ENCODE measurements around the gene SLC19A1.
"Not testable (repeated sequence)": the region's sequence is repeated elsewhere in the genome, so short reads cannot be mapped to it uniquely, and the experiment has no call there.

SLC19A1 gene

DNA sequence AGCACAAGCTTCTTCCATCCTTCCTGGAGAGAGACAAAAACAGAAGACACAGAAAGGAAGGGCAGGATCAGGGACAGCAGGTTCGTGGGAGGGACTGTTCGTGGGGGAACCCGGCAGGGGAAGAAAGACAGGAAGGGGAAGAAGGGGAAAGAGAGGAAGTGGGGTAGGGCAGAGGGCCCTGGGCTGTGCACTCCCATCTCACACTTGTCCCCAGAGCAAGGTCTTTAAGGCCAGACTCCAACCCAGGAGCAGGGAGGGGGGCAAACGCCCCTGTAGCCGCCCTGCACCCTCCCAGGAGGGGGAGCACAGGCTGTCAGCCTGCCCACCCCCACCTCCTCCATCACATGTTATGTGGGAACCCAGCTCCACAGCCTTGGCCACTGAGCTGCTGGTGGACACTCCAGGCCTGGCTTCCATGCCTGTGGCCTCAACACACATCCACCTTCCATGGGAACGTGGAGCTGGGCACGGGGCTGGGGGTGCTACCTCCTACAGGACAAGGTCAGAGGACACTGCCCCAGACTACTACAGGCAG lies 9.3 kb downstream of the SLC19A1 start:
- DNase-seq (ENCODE audit: low spot score), result no peak

DNA sequence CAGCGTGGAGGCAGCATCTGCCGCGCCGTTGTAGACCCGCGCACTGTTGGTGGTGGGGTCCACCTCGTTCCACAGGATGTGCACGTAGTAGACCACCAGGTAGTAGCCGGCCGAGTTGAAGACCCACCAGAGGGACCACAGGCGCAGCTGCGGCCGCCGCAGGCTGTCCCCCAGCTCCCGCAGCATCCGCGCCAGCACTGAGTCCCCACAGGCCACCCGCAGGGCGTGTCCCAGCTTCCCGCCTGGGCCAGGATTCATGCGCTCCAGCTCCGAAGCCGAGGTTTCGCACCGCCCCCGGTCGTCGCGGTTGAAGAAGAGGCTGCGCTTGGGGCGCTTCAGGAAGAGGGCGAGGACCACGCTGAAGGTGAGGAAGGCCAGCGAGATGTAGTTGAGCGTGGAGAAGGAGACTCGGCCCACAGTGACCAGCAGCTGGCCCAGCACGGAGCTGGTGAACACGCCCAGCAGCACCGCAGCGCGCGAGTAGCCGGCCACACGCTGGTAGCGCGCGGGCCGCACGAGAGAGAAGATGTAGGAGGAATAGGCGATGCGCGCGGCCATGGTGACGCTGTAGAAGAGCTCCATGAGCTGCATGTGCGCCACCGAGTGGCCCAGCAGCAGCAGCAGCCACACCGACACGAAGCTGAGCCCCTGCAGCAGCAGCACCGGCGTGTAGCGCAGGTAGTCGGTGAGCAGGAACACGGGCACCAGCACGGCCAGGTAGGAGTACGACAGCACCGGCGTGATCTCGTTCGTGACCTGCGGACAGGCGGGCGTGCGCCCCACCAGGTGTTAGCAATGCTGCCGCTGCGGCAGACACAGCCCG lies 10.6 kb downstream of the SLC19A1 start:
- no peak for DNase-seq (ENCODE audit: low spot score)

DNA sequence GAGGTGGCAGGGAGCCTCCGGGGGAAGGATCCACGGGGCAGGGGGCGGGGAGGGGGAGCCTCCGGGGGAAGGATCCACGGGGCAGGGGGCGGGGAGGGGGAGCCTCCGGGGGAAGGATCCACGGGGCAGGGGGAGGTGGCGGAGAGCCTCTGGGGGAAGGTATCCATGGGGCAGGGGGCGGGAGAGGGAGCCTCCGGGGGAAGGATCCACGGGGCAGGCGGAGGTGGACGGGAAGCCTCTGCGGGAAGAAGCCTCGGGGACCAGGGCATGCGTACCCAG lies 11.2 kb downstream of the SLC19A1 start:
- DNase-seq (ENCODE audit: low spot score), result not testable (repeated sequence)

DNA sequence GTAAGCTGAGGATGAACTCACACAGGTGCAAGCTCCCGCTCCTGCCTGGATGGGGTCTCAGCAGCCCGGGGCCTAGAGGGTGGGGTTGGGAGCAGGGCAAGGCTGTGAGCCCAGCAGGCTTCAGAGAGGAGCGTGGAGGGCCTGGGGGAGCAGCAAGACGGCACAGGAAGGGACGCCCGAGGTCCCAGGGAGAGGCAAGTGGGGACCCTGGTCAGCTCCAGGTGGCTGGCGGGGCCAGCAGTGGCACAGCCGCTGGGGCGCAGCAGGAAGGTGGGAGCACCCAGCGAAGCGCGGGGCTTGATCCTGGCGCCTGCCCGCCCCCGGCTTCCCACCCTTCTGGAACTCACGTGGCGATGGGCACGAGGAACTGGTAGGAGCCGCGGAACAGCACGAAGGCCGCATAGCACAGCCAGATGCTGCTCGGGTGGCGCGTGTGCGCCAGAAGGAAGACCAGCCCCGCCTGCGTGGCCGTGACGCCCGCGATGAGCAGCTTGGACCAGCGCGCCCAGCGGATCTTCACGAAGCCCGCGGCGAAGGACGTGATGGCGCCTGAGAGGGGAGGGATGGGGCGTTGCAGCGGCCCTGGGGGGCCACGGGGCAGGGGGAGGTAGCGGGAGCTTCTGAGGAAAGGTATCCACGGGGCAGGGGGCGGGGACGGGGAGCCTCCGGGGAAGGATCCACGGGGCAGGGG lies 11.7 kb downstream of the SLC19A1 start:
- DNase-seq (ENCODE audit: low spot score), result no peak

DNA sequence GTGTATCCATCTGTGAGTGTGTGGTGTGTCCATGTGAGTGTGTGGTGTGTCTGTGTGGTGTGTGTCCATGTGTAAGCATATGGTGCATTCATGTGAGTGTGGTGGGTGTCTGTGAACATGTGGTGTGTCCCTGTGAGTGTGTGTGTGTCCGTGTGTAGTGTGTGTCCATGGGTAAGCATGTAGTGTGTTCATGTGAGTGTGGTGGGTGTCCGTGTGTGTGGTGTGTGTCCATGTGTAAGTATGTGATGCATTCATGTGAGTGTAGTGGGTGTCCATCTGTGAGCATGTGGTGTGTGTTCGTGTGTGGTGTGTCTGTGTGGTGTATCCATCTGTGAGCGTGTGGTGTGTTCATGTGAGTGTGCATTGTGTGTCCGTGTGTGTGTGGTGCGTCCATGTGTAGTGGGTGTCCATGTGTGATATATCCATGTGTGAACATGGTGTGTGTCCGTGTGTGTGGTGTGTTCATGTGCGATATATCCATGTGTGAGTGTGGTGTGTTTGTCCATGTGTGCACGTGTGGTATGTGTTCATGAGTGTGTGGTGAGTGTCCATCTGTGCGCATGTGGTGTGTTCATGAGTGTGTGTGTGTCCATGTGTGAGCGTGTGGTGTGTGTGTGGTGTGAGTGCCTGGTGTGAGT lies 12.3 kb downstream of the SLC19A1 start:
- DNase-seq (ENCODE audit: low spot score), result no peak

DNA sequence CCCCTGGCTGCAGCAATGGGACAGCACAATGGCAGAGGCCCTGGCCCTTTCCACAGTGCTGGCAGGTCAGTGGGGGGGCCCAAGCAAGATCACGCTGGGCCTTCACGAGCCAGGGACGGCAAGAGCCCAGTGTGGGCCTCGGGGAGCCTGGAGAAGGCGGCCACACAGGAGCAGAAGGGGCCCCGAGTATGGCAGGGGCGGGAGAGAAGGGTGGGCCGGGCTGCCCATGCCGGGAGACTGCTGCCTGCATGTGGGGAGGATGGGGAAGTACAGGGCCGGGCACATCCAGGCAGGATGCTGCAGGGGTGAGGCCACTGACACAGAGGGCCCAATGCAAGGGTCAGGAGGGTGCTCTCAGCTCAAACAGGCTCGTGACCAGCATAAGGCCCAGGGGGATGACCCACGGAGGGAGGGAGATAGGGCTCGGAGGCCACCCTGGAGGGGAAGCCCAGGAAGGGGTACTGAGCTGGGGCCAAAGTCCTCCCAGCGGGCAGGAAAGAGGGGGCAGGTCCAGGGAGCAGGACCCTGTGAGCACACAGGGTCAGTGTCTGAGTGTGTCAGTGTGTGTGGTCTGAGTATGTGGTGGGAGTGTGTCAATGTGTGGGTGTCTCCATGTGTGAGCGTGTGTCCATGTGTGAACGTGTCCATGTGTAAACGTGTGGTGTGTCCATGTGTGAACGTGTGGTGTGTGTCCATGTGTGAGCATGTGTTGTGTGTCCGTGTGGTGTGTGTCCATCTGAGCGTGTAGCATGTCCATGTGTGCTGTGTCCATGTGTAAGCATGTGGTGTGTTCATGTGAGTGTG lies 13.1 kb downstream of the SLC19A1 start:
- no peak for DNase-seq (ENCODE audit: low spot score)

DNA sequence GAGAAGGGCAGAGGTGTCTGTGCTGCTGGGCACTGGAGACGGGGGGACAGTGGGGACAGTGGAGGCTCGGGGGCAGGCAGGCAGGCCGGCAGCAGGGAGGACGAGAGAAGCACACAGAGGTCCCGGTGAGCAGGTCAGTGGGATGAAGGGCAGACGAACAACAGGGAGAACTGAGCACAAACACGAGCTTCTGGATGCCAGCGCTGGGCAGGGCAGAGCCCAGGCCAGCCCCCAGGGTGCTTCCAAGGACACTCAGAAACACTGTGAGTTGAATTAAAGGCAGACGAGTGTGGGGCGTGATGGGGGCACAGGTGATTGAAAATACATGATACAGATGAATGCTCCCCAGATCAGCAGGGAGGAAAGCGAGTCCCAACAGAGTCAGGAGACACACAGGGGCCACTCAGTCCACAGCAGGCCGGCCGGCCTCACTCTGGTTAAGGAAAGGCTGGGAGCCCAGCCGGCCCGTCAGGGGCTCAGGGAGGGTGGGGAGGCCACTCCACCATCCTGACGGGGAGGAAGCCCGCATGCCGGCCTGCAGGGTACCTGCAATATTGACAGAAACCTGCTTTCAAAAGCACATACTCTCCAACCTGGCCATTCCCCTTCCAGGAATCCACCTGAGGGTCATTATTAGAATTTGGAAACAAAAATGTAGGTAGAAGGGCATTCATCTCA lies 14.1 kb downstream of the SLC19A1 start:
- DNase-seq (ENCODE audit: low spot score), result no peak

DNA sequence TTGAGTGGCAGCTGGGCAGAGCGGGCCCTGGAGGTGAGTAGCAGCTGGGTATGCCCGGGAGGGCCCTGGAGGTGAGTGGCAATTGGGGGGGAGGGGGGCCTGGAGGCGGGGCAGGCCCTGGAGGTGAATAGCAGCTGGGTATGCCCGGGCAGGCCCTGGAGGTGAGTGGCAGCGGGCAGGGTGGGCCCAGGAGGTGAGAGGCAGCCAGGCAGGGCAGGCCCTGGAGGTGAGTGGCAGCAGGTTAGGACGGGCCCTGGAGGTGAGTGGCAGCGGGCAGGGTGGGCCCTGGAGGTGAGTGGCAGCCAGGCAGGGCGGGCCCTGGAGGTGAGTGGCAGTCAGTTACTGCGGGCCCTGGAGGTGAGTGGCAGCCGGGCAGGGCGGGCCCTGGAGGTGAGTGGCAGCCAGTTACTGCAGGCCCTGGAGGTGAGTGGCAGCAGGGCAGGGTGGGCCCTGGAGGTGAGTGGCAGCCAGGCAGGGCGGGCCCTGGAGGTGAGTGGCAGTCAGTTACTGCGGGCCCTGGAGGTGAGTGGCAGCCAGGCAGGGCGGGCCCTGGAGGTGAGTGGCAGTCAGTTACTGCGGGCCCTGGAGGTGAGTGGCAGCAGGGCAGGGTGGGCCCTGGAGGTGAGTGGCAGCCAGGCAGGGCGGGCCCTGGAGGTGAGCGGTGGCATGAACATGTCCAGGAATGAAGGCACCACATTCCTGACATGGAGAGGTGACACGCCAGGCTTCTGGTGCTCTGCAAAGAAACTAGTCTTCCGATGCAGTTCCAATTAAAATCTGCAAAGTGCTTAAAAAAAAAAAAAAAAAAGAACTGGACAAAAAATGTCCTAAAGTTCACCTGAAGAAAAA lies 14.9 kb downstream of the SLC19A1 start:
- DNase-seq (ENCODE audit: low spot score), result not testable (repeated sequence)

DNA sequence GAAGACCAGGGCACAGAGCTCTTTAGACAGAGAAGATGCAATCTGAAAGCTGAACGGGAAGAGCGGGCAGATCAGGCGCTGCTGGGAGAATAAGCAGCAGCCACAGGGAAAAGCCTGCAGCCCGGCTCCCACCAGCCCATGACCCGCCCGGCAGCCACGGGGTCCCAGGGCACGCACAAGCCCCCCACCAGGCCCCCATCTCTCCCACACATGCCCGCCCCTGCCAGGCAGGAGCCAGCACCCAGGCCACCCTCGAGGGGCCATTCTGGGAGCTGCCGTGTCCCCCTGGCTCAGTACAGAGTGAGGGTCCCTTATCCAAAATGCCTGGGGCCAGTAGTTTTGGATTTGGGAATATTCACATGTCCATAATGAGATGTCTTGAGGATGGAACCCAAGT lies 16.3 kb downstream of the SLC19A1 start:
- no peak for DNase-seq (ENCODE audit: low spot score)

DNA sequence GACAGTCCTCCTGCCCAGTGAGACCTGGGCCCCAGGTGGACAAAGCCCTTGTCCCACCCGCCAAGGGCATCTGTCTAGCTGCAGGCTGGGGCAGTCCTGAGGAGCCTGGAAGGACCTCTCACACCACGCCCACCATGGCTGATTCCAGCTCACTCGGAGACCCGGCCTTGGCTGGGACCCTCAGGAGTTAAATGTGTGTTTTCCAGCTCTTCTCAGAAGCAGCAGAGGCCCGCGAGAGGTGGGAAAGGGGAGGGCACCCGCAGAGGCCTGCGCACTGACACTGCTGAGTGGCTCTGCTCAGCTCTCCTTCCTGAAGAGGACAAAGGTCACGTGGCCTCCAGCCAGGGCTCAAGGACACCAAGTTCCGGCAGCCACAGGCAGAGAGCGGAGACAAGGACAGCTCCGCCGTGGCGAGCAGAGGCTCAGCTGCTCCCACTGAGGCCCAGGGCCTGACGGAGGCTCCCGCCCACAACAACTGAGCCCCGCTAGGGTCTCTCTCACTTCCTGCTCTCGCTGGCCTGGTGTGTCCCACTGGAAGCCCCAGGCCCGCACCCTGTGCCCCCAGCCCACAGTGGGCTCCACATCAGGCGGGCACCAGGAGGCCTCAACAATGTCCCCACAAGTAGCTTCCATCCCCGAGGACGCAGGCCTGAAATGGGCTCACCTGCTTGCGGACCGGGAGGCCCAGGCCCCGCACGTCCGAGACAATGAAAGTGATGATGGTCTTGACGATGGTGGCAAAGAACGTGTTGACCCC lies 16.9 kb downstream of the SLC19A1 start:
- no peak for DNase-seq (ENCODE audit: low spot score)

DNA sequence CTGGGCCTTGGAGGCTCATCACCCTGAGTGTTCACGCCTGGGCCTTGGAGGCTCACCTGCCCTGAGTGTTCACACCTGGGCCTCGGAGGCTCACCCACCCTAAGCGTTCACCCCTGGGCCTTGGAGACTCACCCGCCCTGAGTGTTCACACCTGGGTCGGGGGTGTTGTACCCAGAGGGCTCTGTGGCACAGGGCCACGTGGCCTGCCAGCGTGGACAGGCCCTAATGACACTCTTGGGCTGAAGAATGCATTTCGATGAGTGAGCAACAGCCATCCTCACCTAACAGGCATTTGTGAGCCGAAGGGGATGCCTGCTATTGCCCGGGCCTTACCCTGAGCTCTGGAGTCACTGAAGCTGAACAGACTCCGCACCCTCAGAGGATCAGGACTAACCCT lies 17.5 kb downstream of the SLC19A1 start:
- no peak for DNase-seq (ENCODE audit: low spot score)

DNA sequence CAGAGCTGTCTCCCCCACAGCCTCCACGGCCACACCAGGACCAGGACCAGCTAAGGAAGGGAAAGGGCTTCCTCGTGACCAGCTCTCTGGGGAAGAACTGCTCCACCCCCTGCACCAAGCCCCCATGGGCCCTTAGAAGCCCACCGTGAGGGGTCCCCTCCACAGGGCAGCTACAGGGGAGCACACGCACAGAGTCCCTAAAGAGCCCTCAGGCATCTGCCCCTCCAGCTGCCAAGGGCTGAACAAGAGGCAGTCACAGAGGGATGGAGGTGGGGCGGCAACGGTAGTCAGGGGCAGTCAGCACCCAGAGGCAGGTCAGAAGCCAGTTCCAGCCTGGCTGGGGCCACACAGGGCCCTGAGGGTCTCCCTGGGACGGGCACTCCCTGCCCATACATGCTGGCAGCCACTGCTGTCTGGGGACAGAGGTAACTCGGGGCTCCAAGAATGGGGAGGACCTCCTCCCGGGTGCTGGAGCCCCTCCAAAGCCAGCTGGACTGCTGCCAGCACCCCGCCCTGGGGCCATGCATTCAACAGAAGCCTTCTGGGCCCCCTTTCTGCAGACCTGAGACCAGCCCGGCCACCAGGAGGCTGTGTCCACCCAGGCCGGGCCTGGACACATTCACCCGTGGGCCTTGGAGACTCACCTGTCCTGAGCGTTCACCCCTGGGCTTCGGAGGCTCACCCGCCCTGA lies 18.7 kb downstream of the SLC19A1 start:
- no peak for DNase-seq (ENCODE audit: low spot score)

DNA sequence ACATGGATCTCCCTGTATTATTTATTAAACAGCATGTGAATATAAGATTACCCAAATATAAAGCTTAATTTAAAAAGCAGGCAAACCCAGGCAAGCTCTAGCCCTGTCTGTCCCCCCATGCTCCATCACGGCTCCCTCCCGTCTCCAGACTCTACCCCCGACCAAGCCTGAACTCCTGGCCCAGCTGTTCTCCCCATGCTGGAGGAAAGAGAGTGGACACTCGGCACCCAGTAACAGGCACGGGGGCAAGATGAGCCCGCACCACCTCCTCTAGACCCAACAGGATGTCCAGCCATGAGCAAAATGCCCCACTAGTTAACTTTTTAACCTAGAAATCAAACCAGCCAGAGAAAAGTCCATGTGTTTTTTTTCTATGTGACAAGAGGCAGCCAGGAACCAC lies 19.3 kb downstream of the SLC19A1 start:
- no peak for DNase-seq (ENCODE audit: low spot score)

DNA sequence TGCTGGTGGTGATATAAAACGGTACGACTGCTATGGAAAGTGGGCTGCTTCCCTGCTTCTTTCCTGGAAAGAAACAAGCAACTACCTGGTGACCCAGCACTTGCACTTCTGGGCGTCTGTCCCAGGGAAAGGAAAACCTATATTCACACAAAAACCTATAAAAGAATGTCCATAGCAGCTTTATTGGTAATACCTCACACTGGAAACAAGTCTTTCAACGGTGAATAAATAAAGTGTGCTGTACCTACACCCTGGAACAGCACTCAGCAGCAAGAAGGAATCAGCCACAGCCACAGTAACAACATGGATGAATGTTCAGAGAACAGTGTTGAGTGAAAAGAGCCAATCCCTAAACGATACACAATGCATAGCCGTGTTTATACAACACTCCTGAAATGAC lies 19.9 kb downstream of the SLC19A1 start:
- DNase-seq (ENCODE audit: low spot score), result no peak

DNA sequence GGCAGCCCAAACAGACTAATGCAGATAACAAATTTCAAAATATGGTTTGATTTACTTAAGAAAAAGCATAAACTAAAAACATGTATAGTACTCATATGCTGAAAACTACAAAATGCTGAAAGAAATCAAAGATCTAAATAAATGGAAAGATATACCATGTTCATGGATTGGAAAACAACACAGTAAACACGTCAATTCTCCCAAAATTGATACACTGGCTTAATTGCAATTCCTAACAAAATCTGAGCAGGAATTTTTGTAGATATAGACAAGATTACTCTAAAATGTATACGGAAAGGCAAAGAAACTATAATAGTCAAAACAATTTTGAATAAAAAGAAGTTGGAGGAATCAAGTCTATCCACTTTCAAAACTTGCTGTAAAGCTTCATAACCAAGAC lies 21.0 kb downstream of the SLC19A1 start:
- no peak for DNase-seq (ENCODE audit: low spot score)

DNA sequence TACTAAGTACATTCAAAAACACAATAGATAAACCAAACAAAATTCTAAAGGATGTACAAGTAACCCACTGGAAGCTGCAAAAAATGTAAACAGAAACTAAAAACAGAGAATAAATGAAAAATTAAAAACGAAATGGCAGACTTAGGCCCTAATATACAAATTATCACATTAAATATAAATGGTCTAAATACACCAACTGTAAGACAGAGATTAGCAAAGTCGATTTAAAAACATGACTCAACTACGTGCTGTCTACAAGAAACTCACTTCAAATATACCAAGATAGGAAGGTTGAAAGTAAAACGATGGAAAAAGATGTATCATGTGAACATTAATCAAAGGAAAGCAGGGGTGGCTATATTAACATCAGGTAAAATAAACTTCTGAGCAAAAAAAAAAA lies 23.1 kb downstream of the SLC19A1 start:
- DNase-seq (ENCODE audit: low spot score), result no peak

DNA sequence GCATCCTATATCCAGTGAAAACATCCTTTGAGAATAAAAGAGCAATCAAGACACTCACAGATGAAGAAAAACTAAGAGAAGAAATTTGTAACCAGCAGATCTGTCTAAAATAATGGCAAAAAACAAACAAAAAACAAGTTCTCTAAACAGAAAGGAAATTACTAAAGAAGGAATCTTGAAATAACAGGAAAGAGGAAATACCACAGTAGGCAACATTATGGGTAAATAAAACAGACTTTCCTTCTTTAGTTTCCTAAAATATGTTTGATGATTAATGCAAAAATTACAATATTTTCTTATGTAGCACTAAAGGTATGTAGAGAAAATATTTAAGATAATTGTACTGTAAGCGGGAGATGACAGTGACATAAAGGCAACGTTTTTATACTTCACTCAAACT lies 23.5 kb downstream of the SLC19A1 start:
- no peak for DNase-seq (ENCODE audit: low spot score)

DNA sequence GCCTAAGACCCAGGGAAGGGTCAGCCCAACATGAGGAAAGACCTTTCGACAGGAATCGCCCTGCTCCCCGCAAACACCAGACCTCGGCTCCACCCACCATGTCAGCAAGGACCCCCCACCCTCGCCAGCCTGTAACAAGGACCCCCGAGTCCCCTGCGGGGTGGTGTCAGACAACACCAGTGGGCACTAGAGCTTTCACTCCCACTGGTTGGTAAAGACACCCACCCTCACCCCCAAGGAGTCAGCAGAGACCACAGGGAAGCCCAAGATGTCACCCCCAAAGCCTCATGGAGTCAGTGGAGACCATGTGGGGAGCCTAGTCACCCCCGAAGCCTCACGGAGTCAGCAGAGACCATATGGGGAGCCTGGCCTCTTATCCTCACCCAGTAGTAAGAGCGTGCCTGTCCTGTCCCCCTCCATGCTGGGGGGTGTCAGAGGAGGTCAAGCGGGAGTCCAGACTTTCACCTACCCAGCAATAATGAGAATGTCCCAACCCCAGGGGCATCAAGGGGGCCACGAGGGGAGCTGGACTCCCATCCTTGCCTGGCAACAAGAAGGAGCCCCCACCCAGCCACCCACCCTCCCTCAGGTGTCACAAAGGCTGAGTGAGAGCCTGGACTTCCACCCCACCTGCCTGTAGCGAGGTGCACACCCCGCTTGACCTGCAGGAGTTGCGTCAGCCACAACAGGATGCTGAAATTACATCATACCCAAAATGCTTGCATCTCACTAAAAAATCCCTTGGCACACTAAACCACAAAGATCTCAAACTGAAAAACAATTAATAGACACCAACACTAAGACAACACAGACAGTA lies 24.8 kb downstream of the SLC19A1 start:
- DNase-seq (ENCODE audit: low spot score), result no peak

Data from hepatic stellate cell (primary cell).